A549 treated with CORT108297 at 1 μM for 4 hours (cell line): ENCODE data around the gene KCNV2. TPM values are rescaled to one million over a fixed set of nuclear protein-coding genes. Genes with fewer than 3 reads are reported as not detected.

Source experiments
- total RNA-seq: library from RNA; stranded (reverse); fragments of 200-300 nt; extraction: Qiagen RNA extraction; gene quantifications from 5 replicates; pipeline ENCODE4 v1.2.3, GENCODE V29; 2022

The KCNV2 gene
- not detected in 5 replicates for total RNA-seq

GRCh38 chr9:2717385-2717784 lies at the start of gene KCNV2:
KCNV2 (plus strand) TSS chr9:2717510; CDS start chr9:2717740, 230 bp downstream.

Other genes with a start within 250 kb of the KCNV2 start
- gene VLDLR, start 95.7 kb upstream of the KCNV2 start, total RNA-seq, result 18.6 to 24.5 TPM (median 21.5 TPM) in 5 replicates
- 73.4 to 79.9 TPM (median 77.3 TPM) in 5 replicates for gene PUM3, start 126.6 kb downstream of the KCNV2 start, total RNA-seq